Mammary epithelial cell (primary cell): ENCODE data around the gene CEACAM1.

Experiments used
- CTCF ChIP-seq, 2 donors: IDR thresholded peaks in 1 of 2; conservative IDR thresholded peaks in 1 of 2; 2 replicates each; pipeline ENCODE4 v1.5.1; 2011 to 2012; ENCODE audit warnings: inconsistent platforms in 2 of 2, low read length in 2 of 2, mild to moderate bottlenecking in 2 of 2, control low read depth in 1 of 2, low read depth in 1 of 2; ENCODE audit not compliant: insufficient read depth in 1 of 2; ENCODE audit errors: extremely low read depth in 1 of 2
- EZH2 ChIP-seq: IDR thresholded peaks from 2 replicates; pipeline ENCODE4 v1.6.1; 2012; ENCODE audit warnings: low read length, inconsistent platforms, borderline replicate concordance

GRCh38 chr19:42546831-42547500 lies 18.7 kb upstream of the CEACAM1 start:
- TF ChIP-seq CTCF (conservative IDR thresholded peaks at IDR 0.05 in 1 of 2, IDR thresholded peaks at IDR 0.05 in 1 of 2; ENCODE audit: extremely low read depth in 1 of 2, insufficient read depth in 1 of 2, low read depth in 1 of 2, low read length in 2 of 2), result no peak
- TF ChIP-seq EZH2, result no peak
